ENCODE results near the gene MYNN.

The MYNN gene

DNA sequence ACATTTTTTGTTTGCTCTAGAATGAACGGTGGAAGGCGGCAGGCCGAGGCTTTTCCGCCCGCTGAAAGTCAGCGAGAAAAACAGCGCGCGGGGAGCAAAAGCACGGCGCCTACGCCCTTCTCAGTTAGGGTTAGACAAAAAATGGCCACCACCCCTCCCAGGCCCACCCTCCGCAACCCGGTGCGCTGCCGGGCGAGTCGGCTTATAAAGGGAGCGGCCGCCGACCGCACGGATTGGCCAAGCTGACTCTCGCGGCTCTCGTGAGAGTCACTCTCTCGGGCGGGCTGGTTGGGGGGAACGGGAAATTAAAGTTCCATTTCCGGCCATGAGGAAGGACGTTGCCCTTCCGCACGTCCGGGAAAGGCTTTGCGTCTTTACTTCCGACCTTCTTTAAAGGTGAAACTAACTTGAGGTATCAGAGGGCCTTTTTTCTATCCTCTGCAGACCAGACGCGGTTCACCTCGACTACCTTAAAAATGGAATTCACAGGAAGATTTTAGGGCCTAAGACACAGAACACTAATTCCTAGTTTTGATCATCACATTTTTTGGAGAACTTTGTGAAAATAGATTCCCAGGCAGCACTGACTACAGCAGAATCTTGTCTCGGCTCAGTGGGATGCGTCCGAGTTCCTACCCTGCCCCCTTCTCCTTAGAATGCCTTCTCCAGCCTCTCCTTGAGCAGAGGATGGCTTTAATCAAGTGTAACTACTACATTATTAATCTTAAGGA is 8.1 kb upstream of the MYNN start, which contains the start of gene TERC:
TSS of gene TERC (minus strand) at position 179 of the 731 bp plus-strand sequence.
- DNase-seq (ENCODE audit: low spot score), result peak; percentile 89
- TF ChIP-seq CTCF (IDR thresholded peaks at IDR 0.05; ENCODE audit: extremely low read depth, missing control alignments), result no peak

- no peak for TF ChIP-seq CTCF (IDR thresholded peaks at IDR 0.05; ENCODE audit: extremely low read depth, missing control alignments)
- peak; percentile 77 for DNase-seq (ENCODE audit: low spot score)
Measured at GRCh38 chr3:169769287-169770181, 3.7 kb upstream of the MYNN start, which contains the start of gene ACTRT3. Gene ACTRT3 (minus strand): TSS chr3:169769561. CDS start chr3:169769520, 41 bp downstream.

GRCh38 chr3:169771497-169772304 is 1.5 kb upstream of the MYNN start:
- no peak for DNase-seq (ENCODE audit: low spot score)
- TF ChIP-seq CTCF (IDR thresholded peaks at IDR 0.05; ENCODE audit: extremely low read depth, missing control alignments), result no peak

GRCh38 chr3:169772305-169772896 is 795 bp upstream of the MYNN start:
- DNase-seq (ENCODE audit: low spot score), result peak; percentile 50
- TF ChIP-seq CTCF (IDR thresholded peaks at IDR 0.05; ENCODE audit: extremely low read depth, missing control alignments), result no peak

GRCh38 chr3:169774186-169774585 is 990 bp downstream of the MYNN start:
- no peak for DNase-seq (ENCODE audit: low spot score)
- TF ChIP-seq CTCF (IDR thresholded peaks at IDR 0.05; ENCODE audit: extremely low read depth, missing control alignments), result no peak

DNA sequence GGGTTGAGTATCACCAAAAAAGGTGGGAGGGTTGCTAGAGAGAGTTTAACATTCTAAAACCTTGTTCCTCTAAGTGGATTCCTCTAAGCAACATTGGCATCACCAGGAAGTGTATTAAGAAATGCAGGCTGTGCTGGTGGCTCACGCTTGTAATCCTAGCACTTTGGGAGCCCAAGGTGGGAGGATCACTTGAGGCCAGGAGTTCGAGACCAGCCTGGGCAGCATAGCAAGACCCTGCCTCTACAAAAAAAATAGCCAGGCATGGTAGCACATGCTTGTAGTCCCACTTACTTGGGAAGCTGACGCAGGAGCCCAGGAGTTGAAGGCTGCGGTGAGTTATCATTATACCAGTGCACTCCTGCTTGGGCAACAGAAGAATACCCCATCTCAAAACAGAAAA is 4.6 kb downstream of the MYNN start:
- no peak for TF ChIP-seq CTCF (IDR thresholded peaks at IDR 0.05; ENCODE audit: extremely low read depth, missing control alignments)
- DNase-seq (ENCODE audit: low spot score), result no peak
